ENCODE data around the gene MPHOSPH10.
"Not testable (repeated sequence)": the region's sequence is repeated elsewhere in the genome, so short reads cannot be mapped to it uniquely, and the experiment has no call there.

Gene MPHOSPH10

GRCh38 chr2:71103809-71104208, 26.6 kb upstream of the MPHOSPH10 start:
- Histone ChIP-seq H3K9me3 (ENCODE audit: control extremely low read depth in 1 of 5, control insufficient read depth in 4 of 5, insufficient read depth in 2 of 5, low read depth in 1 of 5, low read length in 4 of 5) (peaks cover 0 to 3% (median 0%) of the 10 kb centered on the region in 5 experiments), H3K27ac (ENCODE audit: insufficient read depth in 1 of 2, low read depth in 1 of 2, low read length in 2 of 2, poor library complexity in 1 of 2, severe bottlenecking in 2 of 2) (no peak overlapping the region), H3K4me3 (ENCODE audit: control insufficient read depth in 1 of 7, extremely low read depth in 1 of 7, insufficient read depth in 4 of 7, low read depth in 2 of 7, low read length in 6 of 7) (no peak overlapping the region), H3K4me1 (ENCODE audit: control extremely low read depth in 1 of 4, control insufficient read depth in 4 of 4, insufficient read depth in 4 of 4, low read length in 3 of 4) (peaks cover 0 to 11% (median 6%) of the 10 kb centered on the region in 4 experiments), H3K27me3 (replicated peaks in 2 of 5; ENCODE audit: control insufficient read depth in 4 of 5, insufficient read depth in 5 of 5, low read length in 4 of 5) (no peaks in the 10 kb centered on the region), H3K36me3 (ENCODE audit: control insufficient read depth in 4 of 4, insufficient read depth in 4 of 4, low read length in 3 of 4) (peaks cover 0 to 3% (median 0%) of the 10 kb centered on the region in 4 experiments)
- ChIA-PET CTCF (interaction anchor here (1.8 kb wide), 1 partner anchor 12 kb away, joined by 6 read pairs; no protein-coding TSS in a partner anchor), POLR2A (no interaction called here)
- 91% methylated on average over 4 of the region's 5 CpGs for WGBS (ENCODE audit: insufficient coverage)
- no peak for DNase-seq

GRCh38 chr2:71106463-71106862, 24.0 kb upstream of the MPHOSPH10 start:
- DNase-seq; H3K9me3 ChIP-seq (ENCODE audit: control extremely low read depth in 1 of 5, control insufficient read depth in 4 of 5, insufficient read depth in 2 of 5, low read depth in 1 of 5, low read length in 4 of 5); H3K36me3 ChIP-seq (ENCODE audit: control insufficient read depth in 4 of 4, insufficient read depth in 4 of 4, low read length in 3 of 4); H3K4me1 ChIP-seq (ENCODE audit: control extremely low read depth in 1 of 4, control insufficient read depth in 4 of 4, insufficient read depth in 4 of 4, low read length in 3 of 4); CTCF ChIA-PET; H3K4me3 ChIP-seq (ENCODE audit: control insufficient read depth in 1 of 7, extremely low read depth in 1 of 7, insufficient read depth in 4 of 7, low read depth in 2 of 7, low read length in 6 of 7); POLR2A ChIA-PET; H3K27ac ChIP-seq (ENCODE audit: insufficient read depth in 1 of 2, low read depth in 1 of 2, low read length in 2 of 2, poor library complexity in 1 of 2, severe bottlenecking in 2 of 2); H3K27me3 ChIP-seq (replicated peaks in 2 of 5; ENCODE audit: control insufficient read depth in 4 of 5, insufficient read depth in 5 of 5, low read length in 4 of 5): not testable (repeated sequence)
- no CpG with 5 or more reads among the region's 6 CpGs for WGBS (ENCODE audit: insufficient coverage)

GRCh38 chr2:71108091-71108490, 22.3 kb upstream of the MPHOSPH10 start:
- Histone ChIP-seq H3K27ac (ENCODE audit: insufficient read depth in 1 of 2, low read depth in 1 of 2, low read length in 2 of 2, poor library complexity in 1 of 2, severe bottlenecking in 2 of 2) (no peak overlapping the region), H3K27me3 (replicated peaks in 2 of 5; ENCODE audit: control insufficient read depth in 4 of 5, insufficient read depth in 5 of 5, low read length in 4 of 5) (no peaks in the 10 kb centered on the region), H3K4me3 (ENCODE audit: control insufficient read depth in 1 of 7, extremely low read depth in 1 of 7, insufficient read depth in 4 of 7, low read depth in 2 of 7, low read length in 6 of 7) (no peak overlapping the region), H3K9me3 (ENCODE audit: control extremely low read depth in 1 of 5, control insufficient read depth in 4 of 5, insufficient read depth in 2 of 5, low read depth in 1 of 5, low read length in 4 of 5) (peaks cover 0 to 3% (median 0%) of the 10 kb centered on the region in 5 experiments), H3K4me1 (ENCODE audit: control extremely low read depth in 1 of 4, control insufficient read depth in 4 of 4, insufficient read depth in 4 of 4, low read length in 3 of 4) (peaks cover 0 to 2% (median 0%) of the 10 kb centered on the region in 4 experiments), H3K36me3 (ENCODE audit: control insufficient read depth in 4 of 4, insufficient read depth in 4 of 4, low read length in 3 of 4) (peaks cover 2 to 16% (median 6%) of the 10 kb centered on the region in 4 experiments)
- ChIA-PET CTCF (no interaction called here), POLR2A (no interaction called here)
- no peak for DNase-seq
- WGBS (ENCODE audit: insufficient coverage), result no CpG with 5 or more reads among the region's 2 CpGs

GRCh38 chr2:71113843-71114242, 16.6 kb upstream of the MPHOSPH10 start:
- 100% methylated on average over 1 of the region's 1 CpG for WGBS (ENCODE audit: insufficient coverage)

GRCh38 chr2:71117063-71117462, 13.4 kb upstream of the MPHOSPH10 start:
- CTCF ChIA-PET, result no interaction called here
- Histone ChIP-seq H3K36me3 (ENCODE audit: control insufficient read depth in 4 of 4, insufficient read depth in 4 of 4, low read length in 3 of 4) (peaks cover 17 to 57% (median 26%) of the 10 kb centered on the region in 4 experiments), H3K4me3 (ENCODE audit: control insufficient read depth in 1 of 7, extremely low read depth in 1 of 7, insufficient read depth in 4 of 7, low read depth in 2 of 7, low read length in 6 of 7) (no peak overlapping the region), H3K27ac (ENCODE audit: insufficient read depth in 1 of 2, low read depth in 1 of 2, low read length in 2 of 2, poor library complexity in 1 of 2, severe bottlenecking in 2 of 2) (no peak overlapping the region), H3K9me3 (ENCODE audit: control extremely low read depth in 1 of 5, control insufficient read depth in 4 of 5, insufficient read depth in 2 of 5, low read depth in 1 of 5, low read length in 4 of 5) (no peaks in the 10 kb centered on the region), H3K4me1 (ENCODE audit: control extremely low read depth in 1 of 4, control insufficient read depth in 4 of 4, insufficient read depth in 4 of 4, low read length in 3 of 4) (no peaks in the 10 kb centered on the region), H3K27me3 (replicated peaks in 2 of 5; ENCODE audit: control insufficient read depth in 4 of 5, insufficient read depth in 5 of 5, low read length in 4 of 5) (no peaks in the 10 kb centered on the region)
- POLR2A ChIA-PET, result no interaction called here
- DNase-seq, result no peak

More at GRCh38 chr2:71113843-71114242, 16.6 kb upstream of the MPHOSPH10 start:
- CTCF ChIA-PET, result interaction anchor here (0.6 kb wide), 1 partner anchor 96 kb away, joined by 3 read pairs; no protein-coding TSS in a partner anchor
- H3K4me1 ChIP-seq (ENCODE audit: control extremely low read depth in 1 of 4, control insufficient read depth in 4 of 4, insufficient read depth in 4 of 4, low read length in 3 of 4), result no peaks in the 10 kb centered on the region
- POLR2A ChIA-PET, result no interaction called here
- no peaks in the 10 kb centered on the region for H3K27me3 ChIP-seq (replicated peaks in 2 of 5; ENCODE audit: control insufficient read depth in 4 of 5, insufficient read depth in 5 of 5, low read length in 4 of 5)
- no peak for DNase-seq
- no peaks in the 10 kb centered on the region for H3K9me3 ChIP-seq (ENCODE audit: control extremely low read depth in 1 of 5, control insufficient read depth in 4 of 5, insufficient read depth in 2 of 5, low read depth in 1 of 5, low read length in 4 of 5)
- no peak overlapping the region for H3K27ac ChIP-seq (ENCODE audit: insufficient read depth in 1 of 2, low read depth in 1 of 2, low read length in 2 of 2, poor library complexity in 1 of 2, severe bottlenecking in 2 of 2)
- H3K36me3 ChIP-seq (ENCODE audit: control insufficient read depth in 4 of 4, insufficient read depth in 4 of 4, low read length in 3 of 4), result peaks cover 8 to 47% (median 17%) of the 10 kb centered on the region in 4 experiments
- H3K4me3 ChIP-seq (ENCODE audit: control insufficient read depth in 1 of 7, extremely low read depth in 1 of 7, insufficient read depth in 4 of 7, low read depth in 2 of 7, low read length in 6 of 7), result no peak overlapping the region

GRCh38 chr2:71120195-71120594, 10.2 kb upstream of the MPHOSPH10 start:
- POLR2A ChIA-PET, result no interaction called here
- 97% methylated on average over 5 of the region's 6 CpGs for WGBS (ENCODE audit: insufficient coverage)
- no peaks in the 10 kb centered on the region for H3K4me1 ChIP-seq (ENCODE audit: control extremely low read depth in 1 of 4, control insufficient read depth in 4 of 4, insufficient read depth in 4 of 4, low read length in 3 of 4)
- no peak for DNase-seq
- peaks cover 19 to 47% (median 25%) of the 10 kb centered on the region in 4 experiments for H3K36me3 ChIP-seq (ENCODE audit: control insufficient read depth in 4 of 4, insufficient read depth in 4 of 4, low read length in 3 of 4)
- no peak overlapping the region for H3K27ac ChIP-seq (ENCODE audit: insufficient read depth in 1 of 2, low read depth in 1 of 2, low read length in 2 of 2, poor library complexity in 1 of 2, severe bottlenecking in 2 of 2)
- H3K9me3 ChIP-seq (ENCODE audit: control extremely low read depth in 1 of 5, control insufficient read depth in 4 of 5, insufficient read depth in 2 of 5, low read depth in 1 of 5, low read length in 4 of 5), result no peaks in the 10 kb centered on the region
- no peak overlapping the region for H3K4me3 ChIP-seq (ENCODE audit: control insufficient read depth in 1 of 7, extremely low read depth in 1 of 7, insufficient read depth in 4 of 7, low read depth in 2 of 7, low read length in 6 of 7)
- CTCF ChIA-PET, result no interaction called here
- H3K27me3 ChIP-seq (replicated peaks in 2 of 5; ENCODE audit: control insufficient read depth in 4 of 5, insufficient read depth in 5 of 5, low read length in 4 of 5), result no peaks in the 10 kb centered on the region

- WGBS (ENCODE audit: insufficient coverage), result 100% methylated on average over 1 of the region's 1 CpG
- H3K4me3 ChIP-seq (ENCODE audit: control insufficient read depth in 1 of 7, extremely low read depth in 1 of 7, insufficient read depth in 4 of 7, low read depth in 2 of 7, low read length in 6 of 7), result no peak overlapping the region
- POLR2A ChIA-PET, result no interaction called here
- no peak for DNase-seq
- H3K4me1 ChIP-seq (ENCODE audit: control extremely low read depth in 1 of 4, control insufficient read depth in 4 of 4, insufficient read depth in 4 of 4, low read length in 3 of 4), result no peaks in the 10 kb centered on the region
- H3K27ac ChIP-seq (ENCODE audit: insufficient read depth in 1 of 2, low read depth in 1 of 2, low read length in 2 of 2, poor library complexity in 1 of 2, severe bottlenecking in 2 of 2), result no peak overlapping the region
- CTCF ChIA-PET, result interaction anchor here (0.5 to 1.3 kb wide), 5 partner anchors 10 to 70 kb away, joined by 3 to 4 read pairs (median 3); no protein-coding TSS in a partner anchor
- no peaks in the 10 kb centered on the region for H3K9me3 ChIP-seq (ENCODE audit: control extremely low read depth in 1 of 5, control insufficient read depth in 4 of 5, insufficient read depth in 2 of 5, low read depth in 1 of 5, low read length in 4 of 5)
- H3K27me3 ChIP-seq (replicated peaks in 2 of 5; ENCODE audit: control insufficient read depth in 4 of 5, insufficient read depth in 5 of 5, low read length in 4 of 5), result no peaks in the 10 kb centered on the region
- H3K36me3 ChIP-seq (ENCODE audit: control insufficient read depth in 4 of 4, insufficient read depth in 4 of 4, low read length in 3 of 4), result peaks cover 19 to 46% (median 26%) of the 10 kb centered on the region in 4 experiments
Measured at GRCh38 chr2:71121479-71121878, 9.0 kb upstream of the MPHOSPH10 start.

Data from common myeloid progenitor, CD34-positive (primary cell).